Mammary epithelial cell (primary cell): Measurements from ENCODE around the gene SLC11A1.

Source experiments
- CTCF ChIP-seq, 2 donors: IDR thresholded peaks in 1 of 2; conservative IDR thresholded peaks in 1 of 2; 2 replicates each; pipeline ENCODE4 v1.5.1; 2011 to 2012; ENCODE audit warnings: inconsistent platforms in 2 of 2, low read length in 2 of 2, mild to moderate bottlenecking in 2 of 2, control low read depth in 1 of 2, low read depth in 1 of 2; ENCODE audit not compliant: insufficient read depth in 1 of 2; ENCODE audit errors: extremely low read depth in 1 of 2
- EZH2 ChIP-seq: IDR thresholded peaks from 2 replicates; pipeline ENCODE4 v1.6.1; 2012; ENCODE audit warnings: low read length, inconsistent platforms, borderline replicate concordance

- TF ChIP-seq EZH2 (no peak), CTCF (conservative IDR thresholded peaks at IDR 0.05 in 1 of 2, IDR thresholded peaks at IDR 0.05 in 1 of 2; ENCODE audit: extremely low read depth in 1 of 2, insufficient read depth in 1 of 2, low read depth in 1 of 2, low read length in 2 of 2) (no peak)
Measured at GRCh38 chr2:218402491-218402901, 20.4 kb downstream of the SLC11A1 start.
